ENCODE results near the gene CIZ1. TPM values are rescaled to one million over a fixed set of nuclear protein-coding genes. Genes with fewer than 3 reads are reported as not detected.
A peak's percentile ranks its signal among the peaks of the same experiment; 100 is the strongest.

The CIZ1 gene
- total RNA-seq, 1 donor from 2014 or later, result 156 TPM

- Mint-ChIP-seq H3K4me3 (ENCODE audit: unreplicated experiment) (no peak overlapping the region), H3K36me3 (ENCODE audit: low read depth, unreplicated experiment) (peaks cover 4% of the 10 kb centered on the region), H3K4me1 (ENCODE audit: unreplicated experiment) (peaks cover 2% of the 10 kb centered on the region), H3K27ac (ENCODE audit: unreplicated experiment) (no peak overlapping the region), H3K9me3 (ENCODE audit: unreplicated experiment) (no peaks in the 10 kb centered on the region), H3K27me3 (ENCODE audit: unreplicated experiment) (peaks cover 3% of the 10 kb centered on the region)
- TF ChIP-seq CTCF (IDR thresholded peaks at IDR 0.05; ENCODE audit: unreplicated experiment), result peak; percentile 100
- peak; percentile 100 for DNase-seq (ENCODE audit: low spot score)
These were observed 73.5 kb downstream of the CIZ1 start for GRCh38 chr9:128117613-128118471.

GRCh38 chr9:128116104-128117083 is 75.0 kb downstream of the CIZ1 start:
- Mint-ChIP-seq H3K9me3 (ENCODE audit: unreplicated experiment) (no peaks in the 10 kb centered on the region), H3K4me3 (ENCODE audit: unreplicated experiment) (no peak overlapping the region), H3K27ac (ENCODE audit: unreplicated experiment) (no peak overlapping the region), H3K36me3 (ENCODE audit: low read depth, unreplicated experiment) (peaks cover 4% of the 10 kb centered on the region), H3K4me1 (ENCODE audit: unreplicated experiment) (peaks cover 2% of the 10 kb centered on the region), H3K27me3 (ENCODE audit: unreplicated experiment) (peaks cover 3% of the 10 kb centered on the region)
- DNase-seq (ENCODE audit: low spot score), result no peak
- TF ChIP-seq CTCF (IDR thresholded peaks at IDR 0.05; ENCODE audit: unreplicated experiment), result no peak

Other genes with a start within 250 kb of the CIZ1 start
- 27.3 TPM for gene EEIG1, start 210.6 kb downstream of the CIZ1 start, total RNA-seq (ENCODE audit: unreplicated experiment)
- gene NAIF1, start 124.3 kb downstream of the CIZ1 start, total RNA-seq (ENCODE audit: unreplicated experiment), result 9.9 TPM
- gene SLC25A25, start 123.3 kb downstream of the CIZ1 start, total RNA-seq (ENCODE audit: unreplicated experiment), result 8.5 TPM
- 39.8 TPM for gene PTGES2, start 63.8 kb downstream of the CIZ1 start, total RNA-seq (ENCODE audit: unreplicated experiment)
- not detected for gene LCN2, start 42.1 kb downstream of the CIZ1 start, total RNA-seq (ENCODE audit: unreplicated experiment)
- 62.1 TPM for gene BBLN, start 31.3 kb downstream of the CIZ1 start, total RNA-seq (ENCODE audit: unreplicated experiment)
- 8.0 TPM for gene DNM1, start 11.8 kb upstream of the CIZ1 start, total RNA-seq (ENCODE audit: unreplicated experiment)
- gene GOLGA2, start 84.4 kb upstream of the CIZ1 start, total RNA-seq (ENCODE audit: unreplicated experiment), result 69.4 TPM
- gene SWI5, start 84.7 kb upstream of the CIZ1 start, total RNA-seq (ENCODE audit: unreplicated experiment), result 26.8 TPM
- gene TRUB2, start 130.9 kb upstream of the CIZ1 start, total RNA-seq (ENCODE audit: unreplicated experiment), result 25.8 TPM
- gene COQ4, start 131.3 kb upstream of the CIZ1 start, total RNA-seq (ENCODE audit: unreplicated experiment), result 46.6 TPM
- gene SLC27A4, start 149.0 kb upstream of the CIZ1 start, total RNA-seq (ENCODE audit: unreplicated experiment), result 23.0 TPM
- 96.1 TPM for gene URM1, start 179.8 kb upstream of the CIZ1 start, total RNA-seq (ENCODE audit: unreplicated experiment)
- gene CERCAM, start 229.3 kb upstream of the CIZ1 start, total RNA-seq (ENCODE audit: unreplicated experiment), result 27.9 TPM